NT2/D1 (cell line): ENCODE data around the gene FOXI1.

ENCODE experiments used
- DNase-seq: peaks from one replicate; pipeline ENCODE4 v3.0.0-alpha.2; 2011; ENCODE audit warnings: low read depth, low spot score
- H3K27me3 ChIP-seq: 2 replicates; pipeline ENCODE4 v1.6.0; 2011; ENCODE audit warnings: mild to moderate bottlenecking; ENCODE audit not compliant: insufficient read length, insufficient read depth
- H3K36me3 ChIP-seq: 2 replicates; pipeline ENCODE4 v1.6.1; 2011; ENCODE audit warnings: mild to moderate bottlenecking, low read length, mixed read lengths; ENCODE audit not compliant: insufficient read depth, insufficient read length
- H3K4me1 ChIP-seq: 2 replicates; pipeline ENCODE4 v1.5.1; 2011; ENCODE audit not compliant: insufficient read depth, insufficient read length
- H3K4me3 ChIP-seq: 2 replicates; pipeline ENCODE4 v1.5.1; 2011; ENCODE audit warnings: low read depth; ENCODE audit not compliant: insufficient read length
- H3K9ac ChIP-seq: 2 replicates; pipeline ENCODE4 v1.6.0; 2011; ENCODE audit warnings: low read depth; ENCODE audit not compliant: insufficient read length
- H3K9me3 ChIP-seq: 2 replicates; pipeline ENCODE4 v1.5.1; 2011; ENCODE audit warnings: mild to moderate bottlenecking, low read length; ENCODE audit not compliant: insufficient read depth
- SUZ12 ChIP-seq: IDR thresholded peaks from 2 replicates; pipeline ENCODE4 v1.6.1; 2011; ENCODE audit not compliant: insufficient read length, insufficient read depth; ENCODE audit errors: extremely low read depth
- YY1 ChIP-seq: IDR thresholded peaks from 2 replicates; pipeline ENCODE4 v1.6.1; 2011; ENCODE audit not compliant: insufficient read length, insufficient read depth
- ZNF274 ChIP-seq: IDR thresholded peaks from 2 replicates; pipeline ENCODE4 v1.6.1; 2011; ENCODE audit warnings: mild to moderate bottlenecking, low read depth, low read length

FOXI1 gene

DNA sequence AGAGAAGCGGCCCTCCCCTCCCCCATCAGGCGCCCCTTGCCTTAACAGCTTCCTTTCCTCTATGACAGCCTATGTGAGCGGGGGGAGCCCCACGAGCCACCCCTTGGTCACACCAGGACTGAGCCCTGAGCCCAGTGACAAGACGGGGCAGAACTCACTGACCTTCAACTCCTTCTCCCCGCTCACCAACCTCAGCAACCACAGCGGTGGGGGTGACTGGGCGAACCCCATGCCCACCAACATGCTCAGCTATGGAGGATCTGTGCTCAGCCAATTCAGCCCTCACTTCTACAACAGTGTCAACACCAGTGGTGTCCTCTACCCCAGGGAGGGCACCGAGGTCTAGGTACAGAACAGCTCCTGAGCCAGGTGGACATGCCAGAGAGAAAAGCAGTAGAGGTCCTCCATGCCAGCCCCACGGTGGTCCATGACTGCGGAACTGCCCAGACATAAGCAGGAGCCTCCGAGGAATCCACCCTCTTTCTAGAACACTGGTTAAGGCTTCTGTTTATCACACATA lies 2.6 kb downstream of the FOXI1 start:
- Histone ChIP-seq H3K4me3 (no peak overlapping the region), H3K4me1 (peaks cover 2% of the 10 kb centered on the region), H3K27me3 (no peaks in the 10 kb centered on the region), H3K9ac (no peak overlapping the region), H3K9me3 (no peaks in the 10 kb centered on the region), H3K36me3 (no peaks in the 10 kb centered on the region)
- DNase-seq = no peak
- TF ChIP-seq SUZ12 (no peak), ZNF274 (no peak), YY1 (no peak)

DNA sequence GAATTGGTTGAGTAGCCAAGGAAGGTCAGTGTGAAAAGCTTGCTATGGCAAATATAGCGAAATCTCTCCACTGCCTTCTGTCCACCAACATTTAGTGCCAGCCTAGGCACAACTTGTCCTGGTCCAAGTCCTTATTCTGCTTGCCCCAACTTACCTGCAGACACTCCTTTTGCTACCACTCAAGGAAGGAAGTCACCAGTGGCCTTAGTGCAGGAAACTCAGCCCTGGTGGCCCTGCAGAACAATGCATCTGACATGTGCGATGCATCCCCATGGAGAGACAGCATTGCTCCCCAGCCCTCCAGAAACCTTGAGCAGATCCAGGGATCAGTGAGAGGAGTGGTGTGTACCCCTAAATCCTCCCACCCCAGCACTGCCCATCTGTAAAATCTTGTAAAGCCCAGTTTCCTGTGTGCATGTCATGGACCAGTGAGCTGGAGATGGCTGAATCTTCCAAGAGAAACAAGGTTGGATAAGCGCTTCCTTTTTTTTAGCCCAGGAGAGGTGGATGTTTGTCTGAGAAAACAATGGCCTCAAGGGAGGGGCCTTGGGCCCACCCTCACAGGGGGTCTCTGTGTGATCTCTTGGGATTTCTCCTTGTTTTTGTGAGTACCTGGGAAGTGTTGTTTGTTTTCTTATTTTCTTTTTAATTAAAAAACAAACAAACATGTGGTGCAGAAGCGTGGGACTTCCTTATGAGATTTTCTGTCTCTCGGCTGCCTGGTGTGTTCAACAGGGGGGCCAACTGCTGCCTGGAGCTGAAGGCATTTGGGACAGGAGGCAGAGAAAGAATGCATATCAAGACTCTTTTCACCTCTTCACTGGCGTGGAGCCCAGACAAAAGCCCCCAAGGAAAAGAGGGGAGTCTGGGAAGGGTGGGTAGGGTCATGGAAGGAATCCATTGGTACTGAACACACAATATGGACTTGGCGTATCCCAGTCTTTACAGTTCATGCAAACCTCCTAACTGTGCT lies 3.6 kb downstream of the FOXI1 start:
- TF ChIP-seq YY1 (no peak), ZNF274 (no peak), SUZ12 (no peak)
- Histone ChIP-seq H3K27me3 (no peaks in the 10 kb centered on the region), H3K4me1 (peaks cover 2% of the 10 kb centered on the region), H3K9me3 (no peaks in the 10 kb centered on the region), H3K36me3 (no peaks in the 10 kb centered on the region), H3K4me3 (no peak overlapping the region), H3K9ac (no peak overlapping the region)
- no peak for DNase-seq

DNA sequence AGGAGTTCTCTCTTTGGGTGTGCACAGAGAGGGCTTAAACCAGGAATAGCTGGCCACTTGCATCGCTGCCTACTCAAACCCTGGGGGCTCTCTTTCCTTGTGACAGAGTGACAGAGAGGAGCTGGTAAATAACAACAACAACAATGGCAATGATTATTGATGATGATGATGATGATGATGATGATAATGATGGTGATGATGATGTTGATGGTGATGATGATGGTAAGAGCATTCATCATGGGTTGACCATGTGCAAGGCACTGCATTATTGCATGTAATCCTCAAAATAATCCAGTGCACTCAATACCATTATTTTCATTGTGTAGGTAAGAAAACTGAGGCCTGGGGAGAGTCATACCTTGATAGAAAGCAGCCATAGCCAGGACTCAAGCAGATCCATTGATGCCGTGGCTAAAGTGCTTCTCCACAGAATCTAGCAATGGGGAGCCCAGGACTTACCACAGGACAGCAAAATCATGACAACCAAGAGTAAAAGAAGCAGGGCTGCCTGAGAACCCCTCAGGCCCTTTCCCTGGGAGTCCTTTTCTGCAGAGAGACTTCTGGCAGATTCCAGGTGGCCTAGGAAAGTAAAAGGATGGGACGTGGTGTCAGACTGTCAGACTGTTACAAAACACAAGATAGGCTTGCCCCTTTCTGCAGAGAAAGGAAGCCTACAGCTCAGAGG lies 4.8 kb downstream of the FOXI1 start:
- Histone ChIP-seq H3K9ac (no peak overlapping the region), H3K9me3 (no peaks in the 10 kb centered on the region; the same call in 1 of the 2 replicates), H3K36me3 (no peaks in the 10 kb centered on the region), H3K4me3 (no peak overlapping the region), H3K4me1 (peaks cover 2% of the 10 kb centered on the region), H3K27me3 (no peaks in the 10 kb centered on the region)
- DNase-seq = no peak
- TF ChIP-seq SUZ12 (no peak), YY1 (no peak), ZNF274 (no peak)

DNA sequence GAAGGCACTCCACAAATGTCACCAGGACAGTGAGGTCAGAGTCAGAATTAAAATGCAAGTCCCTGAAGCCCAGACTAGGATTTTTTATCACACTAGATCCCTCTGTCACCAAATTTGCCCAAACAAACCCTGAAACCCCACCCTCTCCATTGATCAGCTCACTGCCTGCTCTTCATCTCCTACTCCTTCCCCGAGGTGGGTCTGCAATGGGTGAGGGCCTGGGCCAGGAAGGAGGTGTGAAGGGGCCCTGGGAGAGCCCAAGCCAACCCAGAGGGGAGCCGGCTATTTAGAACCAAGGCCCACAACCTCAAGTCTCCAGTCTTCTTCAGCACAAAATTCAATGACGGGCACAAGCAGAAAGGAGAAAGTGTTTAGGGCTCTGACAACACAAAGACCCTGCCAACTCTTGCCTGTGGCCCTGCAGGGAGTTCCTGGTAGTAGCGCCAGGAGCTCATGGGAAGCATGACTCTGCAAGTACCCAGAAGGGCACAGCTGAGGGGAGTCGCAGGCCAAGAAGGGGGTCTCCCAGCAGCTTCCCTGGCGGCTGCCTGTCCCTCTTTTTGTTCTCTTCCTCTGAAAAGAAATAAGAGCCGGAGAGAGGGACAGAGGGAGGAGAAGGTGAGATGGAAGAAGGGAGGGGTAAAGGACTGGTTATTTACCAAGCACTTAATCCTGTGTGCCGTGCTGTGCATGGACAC lies 5.5 kb downstream of the FOXI1 start:
- no peaks in the 10 kb centered on the region for H3K36me3 ChIP-seq
- H3K27me3 ChIP-seq = no peaks in the 10 kb centered on the region
- DNase-seq = no peak
- H3K9me3 ChIP-seq = no peaks in the 10 kb centered on the region; the same call in 1 of the 2 replicates
- peaks cover 2% of the 10 kb centered on the region for H3K4me1 ChIP-seq
- no peak overlapping the region for H3K4me3 ChIP-seq
- TF ChIP-seq SUZ12 (no peak), ZNF274 (no peak), YY1 (no peak)
- no peak overlapping the region for H3K9ac ChIP-seq

DNA sequence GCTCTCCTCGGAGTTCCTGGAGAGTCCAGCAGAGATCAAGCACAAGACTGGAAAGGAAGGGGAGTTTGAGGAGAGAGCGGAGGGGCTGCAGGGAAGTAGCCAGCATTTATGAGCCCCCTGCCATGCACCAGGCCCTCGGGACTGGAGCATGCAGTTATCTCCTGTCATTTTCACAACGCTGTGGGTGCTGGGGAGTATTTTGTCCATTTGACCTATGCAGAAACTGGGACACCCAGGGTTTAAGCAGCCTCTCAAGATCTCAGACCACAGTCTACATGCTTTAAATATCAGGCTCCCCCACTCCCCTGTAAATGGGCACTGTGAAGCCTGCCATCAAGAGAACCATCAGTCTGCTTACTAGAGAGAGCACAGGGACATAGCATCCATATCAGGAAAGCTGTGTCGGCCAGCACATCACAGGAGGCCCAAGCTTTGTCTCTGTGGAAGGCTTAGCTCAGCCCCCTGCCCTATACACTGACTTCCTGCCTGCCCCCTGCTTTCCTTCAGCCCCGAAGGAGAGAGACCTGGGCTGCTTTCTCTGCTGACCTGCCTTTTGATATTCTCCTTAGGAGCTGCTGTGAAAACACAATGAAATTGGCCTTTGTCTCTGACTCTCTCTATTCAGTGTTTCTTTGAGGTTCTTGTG lies 7.3 kb downstream of the FOXI1 start:
- no peak overlapping the region for H3K9ac ChIP-seq

DNA sequence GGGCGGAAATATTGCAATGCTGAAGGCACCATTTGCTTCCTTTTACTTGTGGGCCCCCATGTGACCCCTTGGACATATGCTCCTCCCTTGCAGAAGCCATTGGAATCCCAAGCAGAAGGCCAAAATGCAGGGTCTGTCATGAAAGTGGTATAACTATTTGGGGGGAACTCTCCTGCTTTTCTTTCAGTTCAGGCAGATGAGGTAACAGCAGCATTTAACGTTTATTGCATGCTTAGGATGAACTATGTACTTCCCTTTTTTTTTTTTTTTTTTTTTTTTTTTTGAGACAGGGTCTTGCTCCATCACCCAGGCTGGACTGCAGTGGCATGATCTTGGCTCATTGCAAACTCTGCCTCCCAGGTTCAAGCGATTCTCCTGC lies 7.8 kb downstream of the FOXI1 start:
- Histone ChIP-seq H3K9ac (no peak overlapping the region), H3K4me1 (peaks cover 4% of the 10 kb centered on the region), H3K36me3 (no peaks in the 10 kb centered on the region), H3K9me3 (no peaks in the 10 kb centered on the region; the same call in 1 of the 2 replicates), H3K27me3 (no peaks in the 10 kb centered on the region), H3K4me3 (no peak overlapping the region)
- no peak for DNase-seq
- TF ChIP-seq YY1 (no peak), SUZ12 (no peak), ZNF274 (no peak)

More for the DNA sequence above, 7.3 kb downstream of the FOXI1 start:
- H3K27me3 ChIP-seq = no peaks in the 10 kb centered on the region
- no peaks in the 10 kb centered on the region for H3K36me3 ChIP-seq
- H3K4me3 ChIP-seq = no peak overlapping the region
- TF ChIP-seq SUZ12 (no peak), YY1 (no peak), ZNF274 (no peak)
- DNase-seq = peak; percentile 18
- H3K9me3 ChIP-seq = no peaks in the 10 kb centered on the region; the same call in 1 of the 2 replicates
- H3K4me1 ChIP-seq = peaks cover 2% of the 10 kb centered on the region
